ENCODE measurements around the gene PEX7.

GRCh38 chr6:136791296-136792094, 30.9 kb upstream of the PEX7 start:
- peak; percentile 48 to 93 (median 90) for TF ChIP-seq POLR2A (IDR thresholded peaks at IDR 0.05)
- TF ChIP-seq CTCF (IDR thresholded peaks at IDR 0.05) = peak in 1 of 7 experiments; percentile 6
